HEK293 (cell line): Measurements from ENCODE around the gene CDK5R1.

Source experiments
- CTCF ChIA-PET: fragments of 350-600 bp; formaldehyde crosslinking; extraction: SDS; loops from one replicate; lab custom pipeline; 2021; ENCODE audit warnings: antibody characterized with exemption; lab: Yijun Ruan, JAX
- POLR2A ChIA-PET: fragments of 300-600 bp; formaldehyde crosslinking; extraction: SDS; loops from one replicate; lab custom pipeline; 2020; ENCODE audit warnings: antibody characterized with exemption, inconsistent platforms; lab: Yijun Ruan, JAX
- H3K27ac ChIP-seq: fragments of 200-500 bp; sonication (Bioruptor generic); 2 replicates; pipeline ENCODE4 v1.5.1; 2014; ENCODE audit warnings: low read depth, low read length, control low read depth, inconsistent platforms; ENCODE audit errors: extremely low read depth
- H3K36me3 ChIP-seq, 2 experiments: fragments of 200-500 bp in 1 of 2; sonication (Bioruptor generic) in 1 of 2; 1 replicate in 1 of 2; 2 replicates in 1 of 2; pipeline ENCODE4 v1.5.1; 2014 to 2017; ENCODE audit warnings: inconsistent platforms in 2 of 2, low read length in 2 of 2; ENCODE audit not compliant: control insufficient read depth in 2 of 2, insufficient read depth in 1 of 2
- H3K4me1 ChIP-seq: fragments of 200-500 bp; sonication (Bioruptor generic); 2 replicates; pipeline ENCODE4 v1.5.1; 2014; ENCODE audit warnings: mild to moderate bottlenecking, low read length, inconsistent platforms; ENCODE audit not compliant: control insufficient read depth, insufficient read depth
- H3K4me3 ChIP-seq: 2 replicates; pipeline ENCODE4 v1.5.1; 2011; ENCODE audit warnings: low read depth, mild to moderate bottlenecking, control low read depth, low read length, moderate library complexity
- H3K9me3 ChIP-seq: fragments of 200-500 bp; sonication (Bioruptor generic); 2 replicates; pipeline ENCODE4 v1.5.1; 2014; ENCODE audit warnings: low read depth, low read length, inconsistent platforms; ENCODE audit not compliant: control insufficient read depth, insufficient read depth
- EGR2 ChIP-seq: fragments of 450-650 bp; formaldehyde crosslinking; IDR thresholded peaks from 2 replicates; pipeline ENCODE4 v1.5.1; 2016; ENCODE audit warnings: low read depth, missing biosample characterization, missing genetic modification characterization
- GLI2 ChIP-seq: fragments of 450-650 bp; formaldehyde crosslinking; IDR thresholded peaks from 2 replicates; pipeline ENCODE4; 2017; ENCODE audit warnings: missing biosample characterization, missing genetic modification characterization, low read depth, borderline replicate concordance
- KLF16 ChIP-seq: fragments of 450-650 bp; formaldehyde crosslinking; IDR thresholded peaks from 2 replicates; pipeline ENCODE4 v1.5.1; 2017; ENCODE audit warnings: missing biosample characterization, missing genetic modification characterization
- MZF1 ChIP-seq: fragments of 450-650 bp; formaldehyde crosslinking; IDR thresholded peaks from 2 replicates; pipeline ENCODE4 v1.5.1; 2017; ENCODE audit warnings: missing biosample characterization, missing genetic modification characterization, borderline replicate concordance
- SCRT1 ChIP-seq: fragments of 450-650 bp; formaldehyde crosslinking; IDR thresholded peaks from 2 replicates; pipeline ENCODE4 v1.5.1; 2016; ENCODE audit warnings: missing biosample characterization, missing genetic modification characterization, borderline replicate concordance
- SP7 ChIP-seq: fragments of 450-650 bp; formaldehyde crosslinking; IDR thresholded peaks from 2 replicates; pipeline ENCODE4 v1.5.1; 2016; ENCODE audit warnings: missing biosample characterization, missing genetic modification characterization
- ZBTB17 ChIP-seq: fragments of 450-650 bp; formaldehyde crosslinking; IDR thresholded peaks from 2 replicates; pipeline ENCODE4 v1.5.1; 2016; ENCODE audit warnings: missing biosample characterization, missing genetic modification characterization
- ZBTB44 ChIP-seq: fragments of 450-650 bp; IDR thresholded peaks from 2 replicates; pipeline ENCODE4 v1.5.1; 2018; ENCODE audit warnings: missing biosample characterization, mild to moderate bottlenecking, missing genetic modification characterization
- ZEB2 ChIP-seq: fragments of 450-650 bp; formaldehyde crosslinking; IDR thresholded peaks from 2 replicates; pipeline ENCODE4 v1.5.1; 2016; ENCODE audit warnings: missing biosample characterization, missing genetic modification characterization
- ZIC2 ChIP-seq: fragments of 450-650 bp; formaldehyde crosslinking; IDR thresholded peaks from 2 replicates; pipeline ENCODE4 v1.5.1; 2016; ENCODE audit warnings: missing biosample characterization, missing genetic modification characterization
- ZNF19 ChIP-seq: fragments of 450-650 bp; formaldehyde crosslinking; IDR thresholded peaks from 2 replicates; pipeline ENCODE4; 2016; ENCODE audit warnings: missing biosample characterization, missing genetic modification characterization, low read depth
- ZNF221 ChIP-seq: fragments of 450-650 bp; formaldehyde crosslinking; IDR thresholded peaks from 2 replicates; pipeline ENCODE4 v1.5.1; 2017; ENCODE audit warnings: missing biosample characterization, missing genetic modification characterization, borderline replicate concordance
- ZNF311 ChIP-seq: fragments of 450-650 bp; formaldehyde crosslinking; IDR thresholded peaks from 2 replicates; pipeline ENCODE4 v1.5.1; 2017; ENCODE audit warnings: missing biosample characterization, missing genetic modification characterization, borderline replicate concordance
- ZNF335 ChIP-seq: fragments of 450-650 bp; formaldehyde crosslinking; conservative IDR thresholded peaks from 2 replicates; pipeline ENCODE4 v1.5.1; 2016; ENCODE audit warnings: missing biosample characterization, missing genetic modification characterization
- ZNF423 ChIP-seq: fragments of 450-650 bp; formaldehyde crosslinking; IDR thresholded peaks from 2 replicates; pipeline ENCODE4 v1.5.1; 2016; ENCODE audit warnings: missing biosample characterization, missing genetic modification characterization
- ZNF473 ChIP-seq: fragments of 450-650 bp; formaldehyde crosslinking; IDR thresholded peaks from 2 replicates; pipeline ENCODE4 v1.5.1; 2017; ENCODE audit warnings: missing biosample characterization, missing genetic modification characterization
- ZNF513 ChIP-seq: fragments of 450-650 bp; IDR thresholded peaks from 2 replicates; pipeline ENCODE4 v1.5.1; 2018; ENCODE audit warnings: missing biosample characterization, missing genetic modification characterization
- ZNF544 ChIP-seq: fragments of 450-650 bp; formaldehyde crosslinking; IDR thresholded peaks from 2 replicates; pipeline ENCODE4 v1.5.0; 2017; ENCODE audit warnings: missing biosample characterization, missing genetic modification characterization
- ZNF549 ChIP-seq: fragments of 450-650 bp; IDR thresholded peaks from 2 replicates; pipeline ENCODE4 v1.5.1; 2018; ENCODE audit warnings: missing biosample characterization, missing genetic modification characterization, mild to moderate bottlenecking, inconsistent platforms, moderate library complexity
- ZNF596 ChIP-seq: fragments of 450-650 bp; IDR thresholded peaks from 2 replicates; pipeline ENCODE4 v1.5.0; 2018; ENCODE audit warnings: missing biosample characterization, mild to moderate bottlenecking, missing genetic modification characterization, moderate library complexity
- ZNF621 ChIP-seq: fragments of 450-650 bp; formaldehyde crosslinking; IDR thresholded peaks from 2 replicates; pipeline ENCODE4 v1.5.1; 2017; ENCODE audit warnings: missing biosample characterization, missing genetic modification characterization
- ZNF623 ChIP-seq: fragments of 450-650 bp; formaldehyde crosslinking; IDR thresholded peaks from 2 replicates; pipeline ENCODE4 v1.5.1; 2016; ENCODE audit warnings: missing biosample characterization, missing genetic modification characterization
- ZNF626 ChIP-seq: fragments of 450-650 bp; sonication (Bioruptor Pico); formaldehyde crosslinking; IDR thresholded peaks from 2 replicates; pipeline ENCODE4 v1.5.1; 2018; ENCODE audit warnings: missing biosample characterization, missing genetic modification characterization, inconsistent platforms
- ZNF670 ChIP-seq: fragments of 450-650 bp; formaldehyde crosslinking; IDR thresholded peaks from 2 replicates; pipeline ENCODE4 v1.5.1; 2016; ENCODE audit warnings: missing biosample characterization, missing genetic modification characterization, low read depth
- ZNF707 ChIP-seq: fragments of 450-650 bp; formaldehyde crosslinking; IDR thresholded peaks from 2 replicates; pipeline ENCODE4 v1.5.1; 2016; ENCODE audit warnings: missing biosample characterization, missing genetic modification characterization
- ZNF830 ChIP-seq: fragments of 450-650 bp; IDR thresholded peaks from 2 replicates; pipeline ENCODE4 v1.5.0; 2018; ENCODE audit warnings: missing biosample characterization, missing genetic modification characterization, low read depth, mild to moderate bottlenecking, moderate library complexity

Gene CDK5R1

GRCh38 chr17:32514606-32515005 lies 27.8 kb downstream of the CDK5R1 start (continued):
- TF ChIP-seq ZNF335 (no peak), KLF16 (no peak), ZNF311 (tag by site-specific recombination) (no peak), ZNF473 (tag by site-specific recombination) (no peak), ZNF221 (tag by site-specific recombination) (no peak), ZNF423 (no peak), ZEB2 (tag by site-specific recombination) (no peak), ZNF19 (tag by site-specific recombination) (no peak)
- TF ChIP-seq, all 188 proteins: peak for 0

GRCh38 chr17:32515677-32516383 lies 29.0 kb downstream of the CDK5R1 start:
- H3K4me3 ChIP-seq, result no peak overlapping the region
- H3K9me3 ChIP-seq, result no peaks in the 10 kb centered on the region
- ChIA-PET POLR2A (no interaction called here), CTCF (interaction anchor here (0.6 kb wide), 1 partner anchor 96 kb away, joined by 3 read pairs; no protein-coding TSS in a partner anchor)
- no peaks in the 10 kb centered on the region for H3K36me3 ChIP-seq
- peaks cover 21% of the 10 kb centered on the region for H3K4me1 ChIP-seq
- no peak overlapping the region for H3K27ac ChIP-seq
- no peak for TF ChIP-seq ZNF626 (tag by site-specific recombination)
- no peak for TF ChIP-seq ZNF623 (tag by site-specific recombination)
- TF ChIP-seq ZIC2, result no peak
- TF ChIP-seq ZNF549 (tag by site-specific recombination), result no peak
- no peak for TF ChIP-seq ZNF621 (tag by site-specific recombination)
- TF ChIP-seq ZNF670 (tag by site-specific recombination), result no peak
- no peak for TF ChIP-seq ZNF513 (tag by site-specific recombination)
- no peak for TF ChIP-seq EGR2 (tag by site-specific recombination)
- TF ChIP-seq GLI2 (tag by site-specific recombination), result no peak
- no peak for TF ChIP-seq SP7 (tag by site-specific recombination)
- TF ChIP-seq ZNF830 (tag by site-specific recombination), result no peak
- no peak for TF ChIP-seq ZNF544 (tag by site-specific recombination)
- TF ChIP-seq ZBTB44 (tag by site-specific recombination), result no peak
- TF ChIP-seq ZNF596 (tag by site-specific recombination), result no peak
- TF ChIP-seq ZNF707 (tag by site-specific recombination), result no peak
- no peak for TF ChIP-seq SCRT1
- no peak for TF ChIP-seq MZF1 (tag by site-specific recombination)
- no peak for TF ChIP-seq ZBTB17 (tag by site-specific recombination)
